MM.1S (cell line): ENCODE results near the gene NKG7.

Source experiments
- DNase-seq: peaks from one replicate; pipeline ENCODE4 v3.0.0-alpha.2; 2015
- H2AFZ ChIP-seq: fragments of 300-600 bp; sonication (generic); 2 replicates; pipeline ENCODE4 v1.6.0; 2016; ENCODE audit warnings: antibody characterized with exemption, low read length
- H3F3A ChIP-seq: fragments of 300-600 bp; sonication (generic); 2 replicates; pipeline ENCODE4 v1.6.1; 2016; ENCODE audit warnings: mild to moderate bottlenecking, antibody characterized with exemption, low read length, moderate library complexity, mixed read lengths; ENCODE audit not compliant: insufficient read depth
- H3K27ac ChIP-seq: fragments of 300-600 bp; sonication (generic); 2 replicates; pipeline ENCODE4 v1.5.1; 2016; ENCODE audit warnings: mild to moderate bottlenecking, low read length
- H3K27me3 ChIP-seq: fragments of 300-600 bp; sonication (generic); replicated peaks from 2 replicates; pipeline ENCODE4 v1.6.0; 2016; ENCODE audit warnings: low read length; ENCODE audit not compliant: insufficient read depth
- H3K36me3 ChIP-seq: fragments of 300-600 bp; sonication (generic); replicated peaks from 2 replicates; pipeline ENCODE4 v1.6.1; 2016; ENCODE audit warnings: mild to moderate bottlenecking, low read length, mixed read lengths; ENCODE audit not compliant: insufficient read depth
- H3K4me1 ChIP-seq: fragments of 300-600 bp; sonication (generic); 2 replicates; pipeline ENCODE4 v1.6.1; 2016; ENCODE audit warnings: low read length, mixed read lengths
- H3K4me2 ChIP-seq: fragments of 300-600 bp; sonication (generic); 2 replicates; pipeline ENCODE4 v1.6.0; 2016; ENCODE audit warnings: low read depth, low read length
- H3K4me3 ChIP-seq: fragments of 300-600 bp; sonication (generic); 2 replicates; pipeline ENCODE4 v1.5.1; 2016; ENCODE audit warnings: low read length, mixed read lengths
- H3K79me2 ChIP-seq: fragments of 300-600 bp; sonication (generic); 2 replicates; pipeline ENCODE4 v1.6.1; 2016; ENCODE audit warnings: mixed run types, low read length, mixed read lengths
- H3K9ac ChIP-seq: fragments of 300-600 bp; sonication (generic); 2 replicates; pipeline ENCODE4 v1.6.1; 2016; ENCODE audit warnings: low read length, mixed read lengths
- H3K9me2 ChIP-seq: fragments of 300-600 bp; sonication (generic); replicated peaks from 2 replicates; pipeline ENCODE4 v1.6.1; 2016; ENCODE audit warnings: mild to moderate bottlenecking, low read length, mixed read lengths; ENCODE audit not compliant: insufficient read depth
- H3K9me3 ChIP-seq: fragments of 300-600 bp; sonication (generic); replicated peaks from 2 replicates; pipeline ENCODE4 v1.6.1; 2016; ENCODE audit warnings: mild to moderate bottlenecking, low read length, mixed read lengths; ENCODE audit not compliant: insufficient read depth
- H4K20me1 ChIP-seq: fragments of 300-600 bp; sonication (generic); 2 replicates; pipeline ENCODE4 v1.6.1; 2016; ENCODE audit warnings: mild to moderate bottlenecking, low read length, moderate library complexity, mixed read lengths; ENCODE audit not compliant: insufficient read depth
- CTCF ChIP-seq: fragments of 300-600 bp; sonication (generic); IDR thresholded peaks from 2 replicates; pipeline ENCODE4 v1.5.1; 2016; ENCODE audit warnings: antibody characterized with exemption, low read length, mixed read lengths
- EZH2 ChIP-seq: fragments of 300-600 bp; sonication (generic); optimal IDR thresholded peaks from 2 replicates; pipeline ENCODE3; 2017; ENCODE audit warnings: low read depth, mild to moderate bottlenecking, antibody characterized with exemption, low read length, mixed read lengths
- EZH2phosphoT487 ChIP-seq: fragments of 300-600 bp; sonication (generic); IDR thresholded peaks from 2 replicates; pipeline ENCODE4 v1.6.1; 2018; ENCODE audit warnings: antibody characterized with exemption, low read length

NKG7 gene

GRCh38 chr19:51347209-51347928, 25.1 kb downstream of the NKG7 start:
- no peaks in the 10 kb centered on the region for H3K27me3 ChIP-seq
- no peaks in the 10 kb centered on the region for H4K20me1 ChIP-seq
- H3K4me2 ChIP-seq = no peak overlapping the region
- no peaks in the 10 kb centered on the region for H3K36me3 ChIP-seq
- no peak overlapping the region for H2AFZ ChIP-seq
- no peak overlapping the region for H3K4me3 ChIP-seq
- no peaks in the 10 kb centered on the region for H3F3A ChIP-seq
- no peaks in the 10 kb centered on the region for H3K9me2 ChIP-seq
- no peaks in the 10 kb centered on the region for H3K9me3 ChIP-seq
- DNase-seq = no peak
- H3K4me1 ChIP-seq = no peaks in the 10 kb centered on the region
- H3K79me2 ChIP-seq = no peaks in the 10 kb centered on the region
- H3K9ac ChIP-seq = no peak overlapping the region
- TF ChIP-seq EZH2phosphoT487 = no peak
- no peak for TF ChIP-seq EZH2
- TF ChIP-seq CTCF = no peak
- H3K27ac ChIP-seq = no peak overlapping the region

- DNase-seq = no peak
- Histone ChIP-seq H3K4me1 (no peaks in the 10 kb centered on the region), H3K9me3 (no peaks in the 10 kb centered on the region), H3K9ac (no peak overlapping the region), H3K4me2 (no peak overlapping the region), H4K20me1 (no peaks in the 10 kb centered on the region), H2AFZ (no peak overlapping the region), H3K36me3 (no peaks in the 10 kb centered on the region), H3K27ac (no peak overlapping the region), H3K9me2 (no peaks in the 10 kb centered on the region), H3K79me2 (no peaks in the 10 kb centered on the region), H3K4me3 (no peak overlapping the region), H3F3A (no peaks in the 10 kb centered on the region), H3K27me3 (no peaks in the 10 kb centered on the region)
- TF ChIP-seq EZH2 = no peak
- TF ChIP-seq CTCF = no peak
- no peak for TF ChIP-seq EZH2phosphoT487
Measured at GRCh38 chr19:51346742-51347141, 25.7 kb downstream of the NKG7 start.

GRCh38 chr19:51345076-51345620, 27.3 kb downstream of the NKG7 start:
- Histone ChIP-seq H3K9me2 (no peaks in the 10 kb centered on the region), H3K79me2 (no peaks in the 10 kb centered on the region), H3F3A (no peaks in the 10 kb centered on the region), H3K27me3 (no peaks in the 10 kb centered on the region), H3K36me3 (no peaks in the 10 kb centered on the region), H3K4me2 (no peak overlapping the region), H3K4me3 (no peak overlapping the region), H4K20me1 (no peaks in the 10 kb centered on the region), H3K27ac (no peak overlapping the region), H3K4me1 (no peaks in the 10 kb centered on the region), H2AFZ (no peak overlapping the region), H3K9me3 (no peaks in the 10 kb centered on the region), H3K9ac (no peak overlapping the region)
- DNase-seq = no peak
- TF ChIP-seq EZH2 (no peak), EZH2phosphoT487 (no peak), CTCF (no peak)
